ENCODE measurements around the gene ZRANB2.

GRCh38 chr1:71054281-71054731 lies 26.5 kb downstream of the ZRANB2 start:
- TF ChIP-seq CTCF (IDR thresholded peaks at IDR 0.05) (no peak), SREBF2 (IDR thresholded peaks at IDR 0.05) (no peak), POLR2A (IDR thresholded peaks at IDR 0.05; ENCODE audit: low read length) (no peak), HEYL (CRISPR knock-in tag; IDR thresholded peaks at IDR 0.05) (no peak), EP300 (IDR thresholded peaks at IDR 0.05) (no peak), HOXA7 (CRISPR knock-in tag; IDR thresholded peaks at IDR 0.05) (no peak), SMC3 (IDR thresholded peaks at IDR 0.05) (no peak), FOSL2 (IDR thresholded peaks at IDR 0.05) (no peak), FOSL2 (CRISPR knock-in tag; IDR thresholded peaks at IDR 0.05) (no peak), RCOR1 (IDR thresholded peaks at IDR 0.05; ENCODE audit: low read depth, low read length) (no peak), HDAC2 (IDR thresholded peaks at IDR 0.05) (no peak), TFCP2L1 (CRISPR knock-in tag; IDR thresholded peaks at IDR 0.05) (no peak), RNF2 (IDR thresholded peaks at IDR 0.05; ENCODE audit: borderline replicate concordance, low read depth) (no peak), CHD2 (IDR thresholded peaks at IDR 0.05; ENCODE audit: low read length, partially characterized antibody) (no peak)
